Common myeloid progenitor, CD34-positive (primary cell): ENCODE measurements around the gene F11R.
"Not testable (repeated sequence)": the region's sequence is repeated elsewhere in the genome, so short reads cannot be mapped to it uniquely, and the experiment has no call there.

Experiments
- CTCF ChIA-PET: fragments of 350-600 bp; sonication (Branson Sonifier 250); formaldehyde crosslinking; loops from one replicate; lab custom pipeline; 2021; ENCODE audit warnings: antibody characterized with exemption; lab: Charles Lee
- POLR2A ChIA-PET: fragments of 350-600 bp; sonication (Branson Sonifier 250); formaldehyde crosslinking; loops from one replicate; lab custom pipeline; 2021; ENCODE audit warnings: antibody characterized with exemption; lab: Charles Lee
- DNase-seq, 3 donors: peaks; one replicate each; pipeline versions ENCODE4 v3.0.0 to v3.0.0-alpha.2; 2013
- H3K27ac ChIP-seq, 2 experiments: 1 replicate in 1 of 2; 2 replicates in 1 of 2; pipeline ENCODE4 v1.7.0; 2013; ENCODE audit warnings: inconsistent platforms in 2 of 2, low read length in 2 of 2, mild to moderate bottlenecking in 2 of 2, low read depth in 1 of 2, moderate library complexity in 1 of 2; ENCODE audit not compliant: severe bottlenecking in 2 of 2, insufficient read depth in 1 of 2, poor library complexity in 1 of 2
- H3K27me3 ChIP-seq, 5 experiments: replicated peaks in 2 of 5; 1 replicate in 3 of 5; 2 replicates in 2 of 5; pipeline versions ENCODE4 v1.6.1 to v1.7.0; 2013; ENCODE audit warnings: low read length in 4 of 5, mild to moderate bottlenecking in 2 of 5, moderate library complexity in 2 of 5, inconsistent platforms in 1 of 5; ENCODE audit not compliant: insufficient read depth in 5 of 5, control insufficient read depth in 4 of 5
- H3K36me3 ChIP-seq, 4 experiments: 1 replicate in 2 of 4; 2 replicates in 2 of 4; pipeline versions ENCODE4 v1.6.1 to v1.7.0; 2013; ENCODE audit warnings: low read length in 3 of 4, control low read depth in 1 of 4, mild to moderate bottlenecking in 1 of 4; ENCODE audit not compliant: control insufficient read depth in 4 of 4, insufficient read depth in 4 of 4
- H3K4me1 ChIP-seq, 4 experiments: 1 replicate in 3 of 4; 2 replicates in 1 of 4; pipeline versions ENCODE4 v1.6.1 to v1.7.1; 2013; ENCODE audit warnings: low read length in 3 of 4, mild to moderate bottlenecking in 3 of 4, control low read depth in 1 of 4, inconsistent platforms in 1 of 4, moderate library complexity in 1 of 4; ENCODE audit not compliant: control insufficient read depth in 4 of 4, insufficient read depth in 4 of 4; ENCODE audit errors: control extremely low read depth in 1 of 4
- H3K4me3 ChIP-seq, 7 experiments: 1 replicate in 4 of 7; 2 replicates in 3 of 7; pipeline versions ENCODE4 v1.5.1 to v1.7.0; 2013; ENCODE audit warnings: mild to moderate bottlenecking in 7 of 7, low read length in 6 of 7, moderate library complexity in 6 of 7, inconsistent platforms in 2 of 7, low read depth in 2 of 7, control low read depth in 1 of 7; ENCODE audit not compliant: insufficient read depth in 4 of 7, control insufficient read depth in 1 of 7; ENCODE audit errors: extremely low read depth in 1 of 7
- H3K9me3 ChIP-seq, 5 experiments: 1 replicate in 4 of 5; 2 replicates in 1 of 5; pipeline versions ENCODE4 v1.6.1 to v1.7.1; 2013; ENCODE audit warnings: low read length in 4 of 5, mild to moderate bottlenecking in 2 of 5, inconsistent platforms in 1 of 5, low read depth in 1 of 5, moderate library complexity in 1 of 5; ENCODE audit not compliant: control insufficient read depth in 4 of 5, insufficient read depth in 2 of 5; ENCODE audit errors: control extremely low read depth in 1 of 5
- WGBS: methylation state at CpG from one replicate; pipeline ENCODE4 v1.1.5; 2013; ENCODE audit not compliant: insufficient coverage; 5-methylcytosine and 5-hydroxymethylcytosine counted together

F11R gene

GRCh38 chr1:161032409-161032808 is 11.5 kb upstream of the F11R start:
- WGBS: 78% methylated on average over 1 of the region's 1 CpG
- Histone ChIP-seq H3K36me3 (no peaks in the 10 kb centered on the region), H3K27ac (no peak overlapping the region), H3K27me3 (no peaks in the 10 kb centered on the region), H3K9me3 (no peaks in the 10 kb centered on the region), H3K4me1 (peaks cover 0 to 11% (median 0%) of the 10 kb centered on the region in 4 experiments), H3K4me3 (no peak overlapping the region)
- ChIA-PET CTCF (interaction anchor here (0.6 to 3.2 kb wide), 7 partner anchors 9 to 277 kb away, joined by 3 to 13 read pairs (median 3); partner anchors contain the start of gene F11R), POLR2A (interaction anchor here (1.2 kb wide), 1 partner anchor 11 kb away, joined by 3 read pairs; the partner anchor contains the start of gene F11R)
- no peak for DNase-seq

- DNase-seq: no peak
- H3K4me3 ChIP-seq: no peak overlapping the region
- ChIA-PET CTCF (interaction anchor here (0.6 to 3.2 kb wide), 6 partner anchors 9 to 34 kb away, joined by 3 to 13 read pairs (median 4); partner anchors contain the start of gene F11R), POLR2A (no interaction called here)
- peaks cover 0 to 11% (median 0%) of the 10 kb centered on the region in 4 experiments for H3K4me1 ChIP-seq
- H3K27me3 ChIP-seq: no peaks in the 10 kb centered on the region
- H3K9me3 ChIP-seq: no peaks in the 10 kb centered on the region
- no peak overlapping the region for H3K27ac ChIP-seq
- WGBS: no CpG with 5 or more reads among the region's 2 CpGs
- H3K36me3 ChIP-seq: no peaks in the 10 kb centered on the region
These were observed 10.9 kb upstream of the F11R start for GRCh38 chr1:161031874-161032273.

GRCh38 chr1:161029466-161029865 is 8.5 kb upstream of the F11R start:
- CTCF ChIA-PET: interaction anchor here (0.6 kb wide), 1 partner anchor 31 kb away, joined by 4 read pairs; no protein-coding TSS in a partner anchor
- peaks cover 0 to 11% (median 0%) of the 10 kb centered on the region in 4 experiments for H3K4me1 ChIP-seq
- H3K27me3 ChIP-seq, H3K27ac ChIP-seq, H3K36me3 ChIP-seq, H3K9me3 ChIP-seq, H3K4me3 ChIP-seq, DNase-seq, POLR2A ChIA-PET: not testable (repeated sequence)
- WGBS: 97% methylated on average over 26 of the region's 32 CpGs

GRCh38 chr1:161026954-161027353 is 6.0 kb upstream of the F11R start:
- not testable (repeated sequence) for H3K9me3 ChIP-seq, DNase-seq, H3K36me3 ChIP-seq, H3K27ac ChIP-seq, H3K4me3 ChIP-seq, H3K27me3 ChIP-seq, H3K4me1 ChIP-seq
- no CpG with 5 or more reads among the region's 1 CpG for WGBS
- ChIA-PET POLR2A (interaction anchor here (1.1 kb wide), 1 partner anchor 14 kb away, joined by 4 read pairs; no protein-coding TSS in a partner anchor), CTCF (interaction anchor here (0.7 to 2.0 kb wide), 7 partner anchors 11 to 112 kb away, joined by 3 to 6 read pairs (median 3); partner anchors contain the start of genes TSTD1 and USF1)

- H3K4me3 ChIP-seq, H3K27ac ChIP-seq, H3K27me3 ChIP-seq, H3K9me3 ChIP-seq, H3K36me3 ChIP-seq, POLR2A ChIA-PET, DNase-seq: not testable (repeated sequence)
- WGBS: 95% methylated on average over 9 of the region's 12 CpGs
- peaks cover 15 to 43% (median 34%) of the 10 kb centered on the region in 4 experiments for H3K4me1 ChIP-seq
- CTCF ChIA-PET: interaction anchor here (0.7 kb wide), 1 partner anchor 10 kb away, joined by 3 read pairs; no protein-coding TSS in a partner anchor
These were observed 1.5 kb upstream of the F11R start for GRCh38 chr1:161022432-161022831.

- peaks cover 15 to 43% (median 34%) of the 10 kb centered on the region in 4 experiments for H3K4me1 ChIP-seq
- H3K27me3 ChIP-seq: no peaks in the 10 kb centered on the region
- peak overlapping the region in 5 of 7 experiments; percentile 73 to 96 (median 84) for H3K4me3 ChIP-seq
- WGBS: 100% methylated on average over 1 of the region's 2 CpGs
- CTCF ChIA-PET: interaction anchor here (1.0 to 4.9 kb wide), 8 partner anchors 11 to 75 kb away, joined by 3 to 78 read pairs (median 7); partner anchors contain the start of gene TSTD1
- POLR2A ChIA-PET: interaction anchor here (1.1 kb wide), 1 partner anchor 8 kb away, joined by 3 read pairs; no protein-coding TSS in a partner anchor
- peaks cover 0 to 3% (median 0%) of the 10 kb centered on the region in 4 experiments for H3K36me3 ChIP-seq
- no peaks in the 10 kb centered on the region for H3K9me3 ChIP-seq
- H3K27ac ChIP-seq: peak overlapping the region in 1 of 2 experiments; percentile 74
- DNase-seq: no peak
These were observed 1.0 kb upstream of the F11R start for GRCh38 chr1:161021970-161022353.
